HepG2 (cell line): Measurements from ENCODE around the gene PROC. TPM values are rescaled to one million over a fixed set of nuclear protein-coding genes. Genes with fewer than 3 reads are reported as not detected.

Experiments
- CREM ChIP-seq, 2 experiments: sonication (generic) in 1 of 2; formaldehyde crosslinking in 1 of 2; IDR thresholded peaks; 2 replicates each; pipeline versions ENCODE4 v1.4.0 to v1.6.1; 2016 to 2020; ENCODE audit warnings: antibody characterized with exemption in 1 of 2, mild to moderate bottlenecking in 1 of 2, missing genetic modification reagents in 1 of 2
- NCOA1 ChIP-seq: sonication (generic); formaldehyde crosslinking; IDR thresholded peaks from 2 replicates; pipeline ENCODE4 v1.9.0; 2021; ENCODE audit warnings: missing genetic modification reagents
- NFE2 ChIP-seq: sonication (generic); formaldehyde crosslinking; IDR thresholded peaks from 2 replicates; pipeline ENCODE4 v1.4.0; 2020; ENCODE audit warnings: missing genetic modification reagents
- PATZ1 ChIP-seq: sonication (generic); formaldehyde crosslinking; IDR thresholded peaks from 2 replicates; pipeline ENCODE4 v1.4.0; 2020; ENCODE audit warnings: missing genetic modification reagents
- RAD21 ChIP-seq: fragments of 450-650 bp; formaldehyde crosslinking; IDR thresholded peaks from 2 replicates; pipeline ENCODE4 v1.5.0; 2020; ENCODE audit warnings: mild to moderate bottlenecking
- SMARCE1 ChIP-seq: fragments of 450-650 bp; IDR thresholded peaks from 2 replicates; pipeline ENCODE4 v1.6.1; 2017; ENCODE audit warnings: borderline replicate concordance
- ZBED4 ChIP-seq: sonication (generic); formaldehyde crosslinking; IDR thresholded peaks from 2 replicates; pipeline ENCODE4 v1.4.0; 2020; ENCODE audit warnings: missing genetic modification reagents, borderline replicate concordance
- ZBTB38 ChIP-seq: sonication (generic); formaldehyde crosslinking; IDR thresholded peaks from 2 replicates; pipeline ENCODE4 v1.5.1; 2020; ENCODE audit warnings: mild to moderate bottlenecking, missing genetic modification reagents
- ZBTB44 ChIP-seq: sonication (generic); formaldehyde crosslinking; IDR thresholded peaks from 2 replicates; pipeline ENCODE4 v1.4.0; 2020; ENCODE audit warnings: missing genetic modification reagents
- ZNF12 ChIP-seq: sonication (generic); formaldehyde crosslinking; IDR thresholded peaks from 2 replicates; pipeline ENCODE4 v1.5.0; 2020; ENCODE audit warnings: missing genetic modification reagents
- ZNF562 ChIP-seq: sonication (generic); formaldehyde crosslinking; IDR thresholded peaks from 2 replicates; pipeline ENCODE4 v1.8.0; 2022; ENCODE audit warnings: missing genetic modification reagents, borderline replicate concordance
- polyA plus RNA-seq, 8 experiments: library from polyadenylated mRNA; depleted of rRNA in 3 of 8; stranded (reverse) in 7 of 8; unstranded in 1 of 8; fragments of >200 nt; fragmentation: Illumina TruSeq in 4 of 8; extraction: Trizol in 4 of 8; gene quantifications; 2 replicates each; pipeline versions ENCODE4 v1.2.1 to v1.2.3, GENCODE V29; 2011 to 2016; ENCODE audit warnings: low read depth in 4 of 8, missing spikeins in 1 of 8, mixed read lengths in 1 of 8; ENCODE audit not compliant: insufficient read depth in 1 of 8
- total RNA-seq, 5 experiments: library from RNA; depleted of rRNA; stranded (reverse); fragments of >200 nt; fragmentation: Illumina TruSeq; extraction: Trizol; gene quantifications; 2 replicates each; pipeline ENCODE4 v1.2.3, GENCODE V29; 2016; ENCODE audit warnings: low read depth in 1 of 5
- TF ChIP-seq, protein P1 (sequence below): sonication (generic); formaldehyde crosslinking; IDR thresholded peaks from 2 replicates; pipeline ENCODE4 v1.5.0; 2020; ENCODE audit warnings: mild to moderate bottlenecking, missing genetic modification reagents
- TF ChIP-seq, protein P2 (sequence below): sonication (generic); formaldehyde crosslinking; IDR thresholded peaks from 2 replicates; pipeline ENCODE4 v1.8.0; 2022; ENCODE audit warnings: mild to moderate bottlenecking, missing genetic modification reagents, borderline replicate concordance
- TF ChIP-seq, protein P3 (sequence below): fragments of 450-650 bp; IDR thresholded peaks from 2 replicates; pipeline ENCODE4 v1.6.1; 2017

Gene PROC
- total and polyA plus RNA-seq, 2 of the 13 experiments (the other 11 are each of a cell fraction or from before 2014, with no cell fraction given), result 134 to 185 TPM

DNA sequence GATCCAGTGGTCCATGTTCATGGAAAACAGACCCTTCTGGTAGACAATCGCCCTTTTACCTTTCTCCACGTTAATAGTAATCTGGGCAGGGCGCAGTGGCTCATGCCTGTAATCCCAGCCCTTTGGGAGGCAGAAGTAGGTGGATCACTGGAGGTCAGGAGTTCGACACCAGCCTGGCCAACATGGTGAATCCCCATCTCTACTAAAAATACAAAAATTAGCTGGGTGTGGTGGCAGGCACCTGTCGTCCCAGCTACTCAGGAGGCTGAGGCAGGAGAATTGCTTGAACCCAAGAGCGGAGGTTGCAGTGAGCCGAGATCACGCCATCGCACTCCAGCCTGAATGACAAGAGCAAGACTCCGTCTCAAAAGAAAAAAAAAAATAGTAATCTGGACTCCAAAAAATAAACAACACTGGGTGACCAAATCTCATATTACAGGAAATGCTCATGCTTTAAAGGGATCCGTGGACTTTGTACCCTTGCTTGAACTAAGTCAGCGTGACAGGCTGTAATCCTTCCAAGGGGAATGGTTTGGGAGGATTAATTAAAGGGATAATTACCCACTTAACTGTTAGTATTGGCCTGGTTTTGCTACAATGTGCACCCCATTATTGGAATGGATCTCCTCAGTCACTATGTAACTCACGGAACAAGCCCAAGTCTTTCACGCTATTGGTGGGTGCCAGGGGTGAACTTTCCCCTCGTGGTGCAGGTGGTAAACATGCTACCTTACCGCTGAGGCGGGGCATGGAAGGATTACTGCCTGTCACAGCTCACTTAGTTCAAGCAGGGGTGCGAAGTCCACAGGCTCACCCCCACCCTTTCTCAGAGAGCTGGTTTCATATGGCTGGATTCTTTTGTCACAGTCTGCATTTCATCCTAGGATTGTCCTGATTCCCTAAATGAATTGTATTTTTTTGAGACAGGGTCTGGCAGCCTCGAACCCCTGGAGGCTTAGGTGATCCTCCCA, 36.7 kb downstream of the PROC start (continued):
- peak; percentile 82 for TF ChIP-seq ZBED4
- peak; percentile 87 for TF ChIP-seq CREM (IDR thresholded peaks at IDR 0.05)
- no peak for TF ChIP-seq CREM (CRISPR knock-in tag; IDR thresholded peaks at IDR 0.05)
- TF ChIP-seq, protein P1, sequence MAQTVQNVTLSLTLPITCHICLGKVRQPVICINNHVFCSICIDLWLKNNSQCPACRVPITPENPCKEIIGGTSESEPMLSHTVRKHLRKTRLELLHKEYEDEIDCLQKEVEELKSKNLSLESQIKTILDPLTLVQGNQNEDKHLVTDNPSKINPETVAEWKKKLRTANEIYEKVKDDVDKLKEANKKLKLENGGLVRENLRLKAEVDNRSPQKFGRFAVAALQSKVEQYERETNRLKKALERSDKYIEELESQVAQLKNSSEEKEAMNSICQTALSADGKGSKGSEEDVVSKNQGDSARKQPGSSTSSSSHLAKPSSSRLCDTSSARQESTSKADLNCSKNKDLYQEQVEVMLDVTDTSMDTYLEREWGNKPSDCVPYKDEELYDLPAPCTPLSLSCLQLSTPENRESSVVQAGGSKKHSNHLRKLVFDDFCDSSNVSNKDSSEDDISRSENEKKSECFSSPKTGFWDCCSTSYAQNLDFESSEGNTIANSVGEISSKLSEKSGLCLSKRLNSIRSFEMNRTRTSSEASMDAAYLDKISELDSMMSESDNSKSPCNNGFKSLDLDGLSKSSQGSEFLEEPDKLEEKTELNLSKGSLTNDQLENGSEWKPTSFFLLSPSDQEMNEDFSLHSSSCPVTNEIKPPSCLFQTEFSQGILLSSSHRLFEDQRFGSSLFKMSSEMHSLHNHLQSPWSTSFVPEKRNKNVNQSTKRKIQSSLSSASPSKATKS (CRISPR knock-in tag), result peak; percentile 64; the same call in 1 of the 2 replicates
- peak; percentile 85 for TF ChIP-seq ZNF12
- no peak for TF ChIP-seq ZNF562 (CRISPR knock-in tag)
- TF ChIP-seq, protein P2, sequence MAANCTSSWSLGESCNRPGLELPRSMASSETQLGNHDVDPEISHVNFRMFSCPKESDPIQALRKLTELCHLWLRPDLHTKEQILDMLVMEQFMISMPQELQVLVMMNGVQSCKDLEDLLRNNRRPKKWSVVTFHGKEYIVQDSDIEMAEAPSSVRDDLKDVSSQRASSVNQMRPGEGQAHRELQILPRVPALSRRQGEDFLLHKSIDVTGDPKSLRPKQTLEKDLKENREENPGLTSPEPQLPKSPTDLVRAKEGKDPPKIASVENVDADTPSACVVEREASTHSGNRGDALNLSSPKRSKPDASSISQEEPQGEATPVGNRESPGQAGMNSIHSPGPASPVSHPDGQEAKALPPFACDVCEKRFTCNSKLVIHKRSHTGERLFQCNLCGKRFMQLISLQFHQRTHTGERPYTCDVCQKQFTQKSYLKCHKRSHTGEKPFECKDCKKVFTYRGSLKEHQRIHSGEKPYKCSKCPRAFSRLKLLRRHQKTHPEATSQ (CRISPR knock-in tag), result 0 out of 2 replicates have a peak, but pooled peaks have one; percentile 52
- peak; percentile 88 for TF ChIP-seq PATZ1
- TF ChIP-seq SMARCE1, result no peak
- TF ChIP-seq NFE2 (CRISPR knock-in tag), result no peak; the same call in 1 of the 2 replicates
- peak; percentile 98 for TF ChIP-seq NCOA1 (CRISPR knock-in tag)
- TF ChIP-seq ZBTB44 (CRISPR knock-in tag), result peak; percentile 83; the same call in 1 of the 2 replicates
- TF ChIP-seq ZBTB38 (CRISPR knock-in tag), result peak; percentile 77; the same call in 1 of the 2 replicates
- TF ChIP-seq RAD21, result no peak
- TF ChIP-seq, protein P3, sequence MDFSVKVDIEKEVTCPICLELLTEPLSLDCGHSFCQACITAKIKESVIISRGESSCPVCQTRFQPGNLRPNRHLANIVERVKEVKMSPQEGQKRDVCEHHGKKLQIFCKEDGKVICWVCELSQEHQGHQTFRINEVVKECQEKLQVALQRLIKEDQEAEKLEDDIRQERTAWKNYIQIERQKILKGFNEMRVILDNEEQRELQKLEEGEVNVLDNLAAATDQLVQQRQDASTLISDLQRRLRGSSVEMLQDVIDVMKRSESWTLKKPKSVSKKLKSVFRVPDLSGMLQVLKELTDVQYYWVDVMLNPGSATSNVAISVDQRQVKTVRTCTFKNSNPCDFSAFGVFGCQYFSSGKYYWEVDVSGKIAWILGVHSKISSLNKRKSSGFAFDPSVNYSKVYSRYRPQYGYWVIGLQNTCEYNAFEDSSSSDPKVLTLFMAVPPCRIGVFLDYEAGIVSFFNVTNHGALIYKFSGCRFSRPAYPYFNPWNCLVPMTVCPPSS, result no peak
